HG02798 (cell line): Measurements from ENCODE around the gene SOX1.

Experiments used
- ATAC-seq: cut with Tn5 transposase; IDR thresholded peaks from one replicate; pipeline ENCODE4 v1.9.1; 2021; ENCODE audit warnings: mild to moderate bottlenecking; ENCODE audit not compliant: unreplicated experiment, poor library complexity

SOX1 gene

GRCh38 chr13:112071102-112071722, 4.3 kb downstream of the SOX1 start:
- no peak for ATAC-seq

DNA sequence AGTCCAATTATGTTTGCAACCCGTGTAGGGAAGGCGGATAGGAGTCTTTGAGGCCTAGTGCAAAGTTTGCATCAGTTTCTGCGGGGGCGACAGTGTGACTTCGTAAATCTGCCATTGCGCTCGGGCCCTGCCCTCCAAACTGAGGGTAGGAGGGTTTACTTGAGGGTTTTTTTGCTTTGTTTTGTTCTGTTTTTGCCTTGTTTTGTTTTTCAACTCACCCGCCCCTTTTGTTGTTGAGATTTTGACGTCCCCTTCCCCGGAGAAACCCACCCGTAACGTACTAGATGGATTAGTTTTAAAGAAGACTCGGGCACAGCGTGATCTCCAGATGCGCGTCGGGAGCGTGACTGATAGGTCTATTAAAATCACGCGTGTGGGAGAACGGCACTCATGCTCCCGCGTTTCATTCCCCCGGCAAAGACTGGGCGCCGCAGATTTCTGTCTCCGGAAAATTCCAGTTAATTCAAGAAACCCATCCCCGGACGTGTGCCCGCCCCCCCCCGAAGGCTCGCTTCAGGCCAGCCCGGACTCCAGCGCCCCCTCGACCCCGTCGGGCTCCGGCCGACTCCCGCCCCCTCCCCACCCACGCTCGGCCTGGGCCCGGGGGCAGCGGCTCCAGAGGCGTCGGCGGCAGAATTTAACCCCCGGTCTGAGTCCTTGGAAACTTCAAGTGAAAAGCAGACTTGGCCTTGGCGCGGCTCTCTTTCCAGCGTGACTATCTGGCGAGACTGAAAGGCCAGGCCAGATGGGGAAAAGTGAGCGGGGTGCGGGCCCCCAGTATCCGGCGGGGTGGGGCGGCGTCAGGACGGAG, 5.0 kb downstream of the SOX1 start:
- no peak for ATAC-seq

DNA sequence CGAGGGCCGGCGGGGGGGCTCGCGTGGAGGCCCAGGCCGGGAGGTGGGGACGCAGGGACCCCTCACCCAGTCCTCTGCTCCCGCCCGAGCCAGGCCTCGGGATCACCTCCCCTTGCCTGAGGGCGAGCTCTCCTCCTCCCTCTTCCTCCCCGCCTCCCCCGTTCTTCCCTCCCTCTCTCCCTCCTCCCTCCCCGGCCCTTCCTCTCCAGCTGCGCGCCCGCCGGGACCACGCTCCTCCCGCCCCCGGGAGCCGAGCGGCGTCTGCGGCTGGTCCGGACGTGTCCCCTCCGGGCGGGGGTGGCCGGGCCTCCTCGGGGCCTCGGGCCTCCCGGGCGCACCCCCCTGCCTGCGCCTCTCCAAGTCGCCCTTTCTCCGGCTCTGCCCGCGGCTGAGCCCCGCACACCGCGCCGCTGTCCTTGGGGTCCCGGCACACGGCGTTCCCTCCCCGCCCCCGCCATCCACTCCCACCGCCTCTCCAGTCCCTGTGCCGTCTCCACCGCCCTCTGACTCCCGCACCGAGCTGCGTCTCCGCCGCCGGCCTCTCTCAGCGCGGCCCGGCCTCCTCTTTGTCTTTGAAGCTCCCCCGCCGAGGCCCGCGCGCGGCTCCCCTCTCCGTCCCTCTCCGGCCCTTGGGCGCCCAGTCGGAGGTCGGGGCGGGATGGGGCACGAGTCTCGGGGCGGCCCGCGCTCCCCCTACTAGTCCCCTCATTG, 5.7 kb downstream of the SOX1 start:
- no peak for ATAC-seq

DNA sequence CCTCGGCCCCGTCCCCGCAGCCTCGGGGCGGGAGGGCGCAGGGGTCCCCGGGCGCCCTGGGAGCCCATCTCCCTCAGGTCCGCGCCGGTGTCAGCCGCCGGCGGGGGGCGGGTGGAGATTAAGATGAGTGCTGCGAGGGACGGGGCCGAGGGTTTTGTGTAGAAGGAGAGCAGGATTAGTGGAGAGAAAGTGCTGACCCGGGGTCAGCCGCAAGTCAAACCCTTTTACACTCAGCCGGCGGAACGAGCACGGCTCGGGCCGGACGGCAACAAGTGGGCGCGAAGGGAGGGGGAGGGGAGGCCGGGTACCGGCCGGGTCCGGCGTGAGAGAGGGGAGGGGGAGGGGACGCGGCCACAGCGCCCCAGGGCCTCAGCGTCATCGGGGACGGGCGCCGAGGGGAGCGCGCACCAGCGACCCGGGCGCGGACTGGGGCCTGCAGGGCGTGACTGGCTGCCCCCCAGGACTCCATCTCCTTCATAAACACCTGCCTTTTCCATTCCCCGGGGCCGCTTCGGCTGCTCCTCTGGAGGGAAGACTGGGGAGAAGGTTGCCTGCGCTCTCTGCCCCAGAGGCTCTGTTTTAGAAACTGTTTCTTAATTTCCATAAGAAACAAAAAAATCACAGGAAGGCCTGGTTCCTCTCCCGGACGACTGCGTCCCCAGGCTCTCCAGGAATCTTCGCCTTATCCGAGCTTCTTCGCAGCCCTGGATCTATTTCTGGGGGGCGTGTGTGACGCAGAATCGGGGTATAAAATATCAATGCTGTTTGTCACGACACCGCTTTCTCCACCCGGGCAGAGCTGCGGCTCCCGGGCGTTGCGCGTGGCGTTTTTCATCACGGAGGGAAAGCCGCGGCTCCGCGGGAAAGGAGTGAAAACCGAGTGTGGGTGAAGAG, 6.5 kb downstream of the SOX1 start:
- no peak for ATAC-seq

DNA sequence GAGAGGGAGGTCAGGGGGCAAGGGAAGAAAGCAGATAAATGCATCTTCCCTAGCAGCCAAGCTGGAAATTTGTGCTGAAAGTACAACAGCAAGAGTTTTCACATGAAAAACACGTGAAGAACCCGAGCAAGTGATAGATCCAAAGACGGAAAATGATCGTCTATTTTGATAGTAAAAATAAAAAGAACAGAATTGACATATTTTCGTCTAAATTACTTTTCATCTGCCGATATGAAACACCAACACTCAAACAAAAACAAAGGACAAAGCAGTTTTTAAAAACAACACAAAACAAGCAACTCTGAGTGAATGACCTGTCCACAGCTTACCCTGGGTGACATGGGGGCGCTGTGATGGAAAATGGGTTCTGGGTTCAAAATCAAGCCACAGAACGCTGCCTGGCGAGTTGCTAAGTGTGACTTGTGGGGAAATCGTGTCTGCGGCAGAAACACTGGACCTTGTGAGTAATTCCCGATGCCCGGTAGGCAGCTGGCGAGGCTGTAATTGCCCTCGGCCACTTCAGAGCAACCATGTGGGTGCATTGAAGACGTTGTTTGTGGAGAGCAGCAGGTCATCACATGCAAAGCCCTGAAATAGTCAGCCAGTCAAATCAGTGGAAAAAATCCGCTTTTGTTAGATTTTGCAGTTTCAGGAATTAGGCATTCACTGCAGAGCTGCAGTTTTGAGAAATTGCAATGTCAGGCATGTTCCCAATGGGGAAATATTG, 7.4 kb downstream of the SOX1 start:
- no peak for ATAC-seq

DNA sequence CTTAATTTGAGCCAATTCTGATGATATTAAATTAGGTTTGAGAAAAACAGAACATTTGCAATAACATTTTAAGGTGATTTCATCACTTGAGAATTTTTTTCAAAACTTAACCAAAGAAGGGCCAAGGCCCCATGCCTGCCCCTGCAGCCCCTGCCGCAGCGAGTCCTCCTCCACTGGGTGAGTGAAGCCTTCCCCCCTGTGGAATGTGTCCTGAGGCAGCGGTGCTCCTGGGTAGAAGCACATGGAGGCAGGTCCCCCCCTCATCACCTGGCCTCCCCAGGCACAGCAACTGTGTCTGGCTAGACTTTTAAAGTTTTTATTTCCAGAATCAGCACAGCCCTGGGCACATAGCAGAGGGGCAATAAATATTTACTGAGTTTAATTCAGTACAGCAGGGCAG, 10.8 kb downstream of the SOX1 start:
- ATAC-seq: no peak

DNA sequence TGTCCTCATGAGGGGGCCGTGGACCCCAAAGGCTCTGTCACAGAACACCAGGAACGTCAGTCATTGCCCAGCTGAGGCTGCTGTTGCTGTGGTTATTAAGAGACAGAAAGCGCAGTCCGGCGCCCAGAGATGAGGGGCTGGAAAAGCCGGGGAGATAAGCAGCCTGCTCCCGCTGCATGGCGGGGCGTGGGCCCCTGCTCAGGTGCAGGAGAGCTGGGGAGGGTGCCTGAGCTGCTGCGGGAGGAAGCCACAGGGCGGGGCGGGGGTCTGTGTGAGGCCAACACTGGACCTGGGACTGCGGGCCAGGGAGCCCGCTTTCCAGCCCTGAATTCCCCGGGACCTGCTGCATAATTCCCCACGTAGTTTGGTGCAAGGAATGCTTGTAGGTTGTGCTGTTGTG, 11.3 kb downstream of the SOX1 start:
- ATAC-seq: no peak

- ATAC-seq: no peak
These were observed 12.1 kb downstream of the SOX1 start for GRCh38 chr13:112078879-112079531.

GRCh38 chr13:112079696-112080095, 12.7 kb downstream of the SOX1 start:
- no peak for ATAC-seq

DNA sequence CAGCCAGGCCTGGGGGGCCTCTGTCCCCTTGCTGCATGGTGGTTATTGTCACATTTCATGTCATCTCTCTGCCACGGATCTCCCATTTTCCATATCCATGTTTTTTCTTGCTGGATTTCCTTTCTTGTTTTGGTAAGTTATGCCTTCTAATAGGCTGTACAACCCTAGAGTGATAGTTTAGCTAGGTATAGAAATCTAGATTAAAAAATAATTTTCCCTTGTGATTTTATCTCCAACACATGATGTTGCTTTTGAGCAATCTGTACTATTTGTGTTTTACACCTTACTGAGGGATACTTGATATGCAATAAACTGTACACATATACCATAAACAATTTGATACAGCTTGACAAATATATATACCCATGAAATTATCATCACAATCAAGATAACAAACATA, 17.0 kb downstream of the SOX1 start:
- no peak for ATAC-seq

DNA sequence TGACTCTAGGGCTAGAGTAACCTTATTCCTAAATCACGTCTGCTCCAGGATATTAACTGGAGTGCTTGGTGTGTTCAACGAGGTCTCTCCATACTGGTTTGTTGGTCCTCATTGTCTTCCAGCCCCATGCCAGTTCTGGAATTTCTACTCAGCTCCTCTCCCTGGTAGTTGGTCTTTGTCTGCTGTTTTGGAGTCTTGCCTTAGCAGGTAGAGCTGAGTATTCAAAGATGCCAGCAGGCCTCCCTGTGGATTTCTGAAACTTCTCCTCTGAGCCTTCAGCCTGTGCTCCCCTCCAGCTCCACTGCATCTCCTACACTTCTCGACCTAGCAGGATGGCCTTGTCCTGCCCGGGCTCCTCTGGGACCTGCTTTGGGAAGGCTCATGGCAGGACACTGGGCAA, 25.5 kb downstream of the SOX1 start:
- ATAC-seq: no peak

DNA sequence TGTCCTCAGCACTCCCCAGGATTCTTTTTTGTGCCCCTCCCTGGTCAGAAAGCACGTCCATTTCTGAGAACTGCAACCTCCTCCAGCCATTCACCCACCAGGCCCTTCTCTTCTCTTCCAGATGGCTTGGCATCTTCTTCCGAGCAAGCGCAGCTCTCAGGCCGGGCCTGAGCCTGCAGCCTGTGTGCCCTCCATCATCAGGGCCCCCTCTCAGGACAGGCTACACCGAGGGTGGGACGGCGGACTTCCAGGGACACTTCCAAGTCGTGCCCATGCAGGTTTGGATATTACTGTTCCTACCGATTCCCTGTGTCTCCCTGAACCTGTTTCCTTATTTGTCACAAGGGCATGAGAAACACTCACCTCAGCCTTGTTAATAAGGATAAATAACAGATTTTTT, 28.4 kb downstream of the SOX1 start:
- ATAC-seq: no peak

DNA sequence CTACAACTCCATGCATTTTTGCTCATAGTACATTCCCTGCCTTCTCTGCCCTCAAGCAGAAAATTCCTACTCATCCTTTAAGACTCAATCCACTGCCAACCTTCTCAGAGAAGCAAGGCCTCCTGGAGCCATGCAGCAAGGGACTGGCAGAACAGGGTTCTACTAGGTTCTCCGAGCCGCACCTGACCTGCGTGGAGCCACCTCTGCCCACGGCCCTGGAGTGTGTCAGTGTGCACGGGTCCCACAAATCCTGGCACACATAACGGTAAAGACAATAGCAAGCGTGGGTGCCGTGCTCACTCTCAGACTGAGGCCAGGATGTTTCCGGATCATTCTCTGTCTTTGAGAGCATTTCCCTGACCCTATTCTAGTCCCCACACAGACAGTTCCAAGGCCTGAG, 30.0 kb downstream of the SOX1 start:
- no peak for ATAC-seq

GRCh38 chr13:112097770-112098169, 30.8 kb downstream of the SOX1 start:
- ATAC-seq: no peak

DNA sequence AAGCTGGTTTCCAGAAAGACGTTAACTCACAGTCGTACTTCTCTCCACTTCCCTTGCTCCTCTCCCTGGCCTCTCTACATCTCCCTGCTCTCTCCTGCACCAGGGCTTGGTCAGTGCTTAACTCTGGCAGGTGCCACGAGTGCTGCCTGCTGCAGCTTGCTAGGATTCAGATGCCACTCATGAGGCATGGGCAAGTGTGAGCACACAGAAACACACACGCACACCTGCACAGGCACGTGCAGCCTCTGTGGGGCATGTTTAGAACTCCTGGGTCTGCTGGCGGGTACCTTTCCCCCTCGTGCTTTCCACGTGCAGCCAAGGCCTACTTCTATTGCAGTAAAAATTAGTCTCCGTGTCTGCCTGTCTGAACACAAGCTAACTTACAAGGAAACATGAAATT, 31.8 kb downstream of the SOX1 start:
- no peak for ATAC-seq

DNA sequence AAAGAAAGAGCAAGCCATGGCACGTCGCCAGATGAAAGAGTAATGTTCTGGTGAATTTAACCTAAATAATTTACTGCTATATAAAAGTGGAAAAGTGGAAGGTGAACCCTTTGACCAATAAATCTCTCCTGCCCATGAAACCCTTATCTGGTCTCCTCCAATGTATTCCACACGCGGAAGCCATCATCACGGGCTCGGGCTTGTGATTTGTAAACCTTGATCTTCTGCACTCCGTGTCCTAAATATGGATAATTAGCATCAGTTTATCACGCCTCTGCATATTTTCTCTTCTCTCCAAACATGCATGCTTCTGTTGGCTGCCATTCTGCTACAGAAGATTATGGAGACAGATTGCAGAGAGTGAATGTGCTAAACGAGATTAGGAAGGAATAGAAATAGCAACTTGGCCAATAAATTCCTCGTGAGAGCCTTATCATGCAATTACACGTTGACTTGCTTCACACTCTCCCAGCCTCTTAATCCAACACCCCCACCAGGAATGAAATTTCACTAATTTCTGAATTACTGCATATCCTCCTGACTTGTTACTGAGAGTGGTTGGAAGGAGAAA, 34.5 kb downstream of the SOX1 start:
- no peak for ATAC-seq

DNA sequence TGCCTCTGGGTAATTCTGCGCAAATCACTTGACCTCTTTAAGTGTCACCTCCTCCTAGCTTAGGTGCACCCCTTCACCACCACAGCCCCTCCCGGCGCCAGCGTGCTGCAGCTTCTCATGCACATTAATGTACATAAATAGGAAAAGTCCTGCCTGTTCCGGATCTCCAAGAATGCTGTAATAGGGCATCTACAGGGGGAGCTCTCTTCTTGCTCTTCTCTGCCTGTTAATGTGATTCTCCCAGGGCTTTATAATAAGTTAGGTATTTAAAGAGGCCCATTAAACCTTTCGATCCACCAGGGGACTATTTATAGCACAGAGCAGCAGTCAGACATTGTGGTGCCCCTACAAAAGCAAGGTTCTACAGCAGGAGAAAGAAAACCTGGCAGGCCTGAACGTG, 35.3 kb downstream of the SOX1 start:
- ATAC-seq: no peak

- no peak for ATAC-seq
These were observed 36.4 kb downstream of the SOX1 start for GRCh38 chr13:112103260-112103838.
